HCT116 (cell line): Measurements from ENCODE around the gene TYRP1.

ENCODE experiments used
- EZH2 ChIP-seq: fragments of 200-600 bp; sonication (generic); IDR thresholded peaks from 2 replicates; pipeline ENCODE4 v1.6.1; 2017; ENCODE audit warnings: antibody characterized with exemption, mixed run types
- POLR2A ChIP-seq: IDR thresholded peaks from 2 replicates; pipeline ENCODE4 v1.7.0; 2011; ENCODE audit warnings: borderline replicate concordance; ENCODE audit not compliant: insufficient read depth, insufficient read length; ENCODE audit errors: extremely low read depth
- ZNF274 ChIP-seq: fragments of 200-500 bp; sonication (Bioruptor generic); IDR thresholded peaks from 2 replicates; pipeline ENCODE4 v1.6.1; 2014; ENCODE audit warnings: mild to moderate bottlenecking, low read depth, low read length, inconsistent platforms

GRCh38 chr9:12670006-12670405 lies 23.2 kb upstream of the TYRP1 start:
- TF ChIP-seq POLR2A: no peak
- no peak for TF ChIP-seq EZH2
- TF ChIP-seq ZNF274: no peak
